ENCODE measurements around the gene OTULIN. TPM values are rescaled to one million over a fixed set of nuclear protein-coding genes. Genes with fewer than 3 reads are reported as not detected.

The OTULIN gene
- total RNA-seq (2021) (20.0 and 23.5 TPM in 2 replicates), Bru-seq, nascent RNA (percentile 77 among the genes with signal in this experiment), BruChase-seq, experiment 1, labeled RNA remaining after a 2-hour chase (percentile 85 among the genes with signal in this experiment), BruChase-seq, experiment 2, labeled RNA remaining after a 6-hour chase (percentile 75 among the genes with signal in this experiment)
- long read RNA-seq, full-length matches to known transcripts: 5 of 16 reads
- long read RNA-seq, partial matches to known transcripts: 0 of 16 reads
- long read RNA-seq, other reads (novel, unspliced or antisense): 11 of 16 reads

DNA sequence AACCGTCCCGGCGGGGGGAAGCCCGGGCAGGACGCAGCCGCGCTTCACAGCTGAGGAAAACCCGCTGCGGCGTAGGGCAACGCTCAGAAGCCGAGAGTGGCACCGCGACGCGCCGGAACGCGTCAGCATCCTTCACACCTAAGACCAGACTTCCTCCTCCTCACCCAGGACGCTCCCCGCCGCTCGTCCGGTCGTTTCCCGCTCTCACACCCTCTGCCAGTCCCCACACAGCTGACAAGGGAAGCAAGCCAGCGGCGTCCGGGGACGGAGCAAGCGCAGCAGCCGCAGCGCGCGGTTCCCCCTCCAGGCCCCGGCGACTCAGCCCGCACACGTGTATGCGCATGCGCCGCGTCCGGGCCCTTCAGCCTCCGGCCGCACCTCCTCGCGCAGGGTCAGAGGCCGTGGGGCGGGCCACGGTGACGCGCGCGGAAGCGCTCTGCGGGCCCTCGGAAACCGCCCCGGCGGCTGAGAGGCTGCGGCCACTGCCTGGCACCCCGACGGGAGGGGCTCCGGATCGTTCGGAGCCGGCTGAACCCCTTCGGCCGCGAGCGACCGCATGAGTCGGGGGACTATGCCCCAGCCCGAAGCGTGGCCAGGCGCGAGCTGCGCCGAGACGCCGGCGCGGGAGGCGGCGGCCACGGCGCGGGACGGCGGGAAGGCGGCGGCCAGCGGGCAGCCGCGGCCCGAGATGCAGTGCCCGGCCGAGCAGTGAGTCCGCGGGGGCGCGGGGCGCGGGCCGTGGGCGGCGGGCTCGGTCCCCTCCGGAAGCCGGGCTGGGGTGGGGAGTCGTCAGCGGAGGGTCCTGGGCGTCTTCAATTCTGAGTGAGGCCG is at the start of gene OTULIN:
Gene OTULIN (plus strand): TSS at position 449 of the 831 bp plus-strand sequence. CDS start 108 bp downstream, at position 557.
- Histone ChIP-seq H3K36me3 (ENCODE audit: insufficient read depth, low read length, poor library complexity, severe bottlenecking) (no peaks in the 10 kb centered on the region), H3K27ac (ENCODE audit: low read depth, low read length, poor library complexity, severe bottlenecking) (peak within 1 kb of the TSS; percentile 50), H3K27me3 (replicated peaks; ENCODE audit: insufficient read depth, low read depth, low read length, poor library complexity) (no peaks in the 10 kb centered on the region), H3K9me3 (ENCODE audit: low read depth, low read length, poor library complexity, severe bottlenecking) (no peaks in the 10 kb centered on the region), H3K4me3 (ENCODE audit: low read depth, low read length, poor library complexity, severe bottlenecking) (peak within 1 kb of the TSS; percentile 90), H3K4me1 (ENCODE audit: insufficient read depth, low read length, poor library complexity, severe bottlenecking) (peaks cover 21% of the 10 kb centered on the region)
- peak; percentile 85 for DNase-seq (ENCODE audit: low spot score)
- POLR2A ChIA-PET (ENCODE audit: low non-redundant PET): no interaction called here
- CTCF ChIA-PET: no interaction called here
- no peak for TF ChIP-seq EZH2 (IDR thresholded peaks at IDR 0.05; ENCODE audit: borderline replicate concordance, low read depth, low read length, poor library complexity, severe bottlenecking)
- TF ChIP-seq, protein P1, sequence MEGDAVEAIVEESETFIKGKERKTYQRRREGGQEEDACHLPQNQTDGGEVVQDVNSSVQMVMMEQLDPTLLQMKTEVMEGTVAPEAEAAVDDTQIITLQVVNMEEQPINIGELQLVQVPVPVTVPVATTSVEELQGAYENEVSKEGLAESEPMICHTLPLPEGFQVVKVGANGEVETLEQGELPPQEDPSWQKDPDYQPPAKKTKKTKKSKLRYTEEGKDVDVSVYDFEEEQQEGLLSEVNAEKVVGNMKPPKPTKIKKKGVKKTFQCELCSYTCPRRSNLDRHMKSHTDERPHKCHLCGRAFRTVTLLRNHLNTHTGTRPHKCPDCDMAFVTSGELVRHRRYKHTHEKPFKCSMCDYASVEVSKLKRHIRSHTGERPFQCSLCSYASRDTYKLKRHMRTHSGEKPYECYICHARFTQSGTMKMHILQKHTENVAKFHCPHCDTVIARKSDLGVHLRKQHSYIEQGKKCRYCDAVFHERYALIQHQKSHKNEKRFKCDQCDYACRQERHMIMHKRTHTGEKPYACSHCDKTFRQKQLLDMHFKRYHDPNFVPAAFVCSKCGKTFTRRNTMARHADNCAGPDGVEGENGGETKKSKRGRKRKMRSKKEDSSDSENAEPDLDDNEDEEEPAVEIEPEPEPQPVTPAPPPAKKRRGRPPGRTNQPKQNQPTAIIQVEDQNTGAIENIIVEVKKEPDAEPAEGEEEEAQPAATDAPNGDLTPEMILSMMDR (conservative IDR thresholded peaks at IDR 0.05; ENCODE audit: low read depth, low read length): no peak
- no TSS peak for BruUV-seq (replicated peaks)
- intact Hi-C loops (cut with micrococcal nuclease; ENCODE audit: unreplicated experiment): no loop called here

DNA sequence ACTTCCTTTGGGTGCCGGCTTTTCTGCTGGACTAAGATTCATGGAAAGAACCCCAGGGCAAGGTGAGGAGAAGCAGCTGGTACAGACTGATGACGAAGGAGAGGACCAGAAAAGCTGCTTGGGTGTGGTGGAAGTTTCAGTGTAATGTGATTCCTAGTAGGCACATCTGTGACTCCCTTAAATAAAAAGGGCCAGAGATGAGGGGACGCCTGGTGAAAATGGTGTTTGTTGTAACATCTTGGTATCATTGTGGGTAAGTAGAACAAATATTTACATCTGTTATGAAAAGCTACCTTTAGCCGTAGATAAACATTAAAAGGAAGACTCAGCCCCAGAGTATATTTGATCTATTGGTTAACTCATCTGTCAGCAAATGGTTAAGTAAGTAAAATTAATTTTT is 49.2 kb upstream of the OTULIN start:
- ChIA-PET CTCF (no interaction called here), POLR2A (ENCODE audit: low non-redundant PET) (no interaction called here)
- Histone ChIP-seq H3K27ac (ENCODE audit: low read depth, low read length, poor library complexity, severe bottlenecking) (no peak overlapping the region), H3K27me3 (replicated peaks; ENCODE audit: insufficient read depth, low read depth, low read length, poor library complexity) (peaks cover 30% of the 10 kb centered on the region), H3K9me3 (ENCODE audit: low read depth, low read length, poor library complexity, severe bottlenecking) (no peaks in the 10 kb centered on the region), H3K4me1 (ENCODE audit: insufficient read depth, low read length, poor library complexity, severe bottlenecking) (no peaks in the 10 kb centered on the region), H3K4me3 (ENCODE audit: low read depth, low read length, poor library complexity, severe bottlenecking) (no peak overlapping the region), H3K36me3 (ENCODE audit: insufficient read depth, low read length, poor library complexity, severe bottlenecking) (no peaks in the 10 kb centered on the region)
- intact Hi-C loops (cut with micrococcal nuclease; ENCODE audit: unreplicated experiment): no loop called here
- no peak for DNase-seq (ENCODE audit: low spot score)
- no TSS peak for BruUV-seq (replicated peaks)
- TF ChIP-seq, protein P1 (conservative IDR thresholded peaks at IDR 0.05; ENCODE audit: low read depth, low read length): no peak
- no peak for TF ChIP-seq EZH2 (IDR thresholded peaks at IDR 0.05; ENCODE audit: borderline replicate concordance, low read depth, low read length, poor library complexity, severe bottlenecking)

- H3K27me3 ChIP-seq (replicated peaks; ENCODE audit: insufficient read depth, low read depth, low read length, poor library complexity): peaks cover 42% of the 10 kb centered on the region
- intact Hi-C loops (cut with micrococcal nuclease; ENCODE audit: unreplicated experiment): no loop called here
- ChIA-PET POLR2A (ENCODE audit: low non-redundant PET) (no interaction called here), CTCF (no interaction called here)
- no peak for TF ChIP-seq EZH2 (IDR thresholded peaks at IDR 0.05; ENCODE audit: borderline replicate concordance, low read depth, low read length, poor library complexity, severe bottlenecking)
- TF ChIP-seq, protein P1 (conservative IDR thresholded peaks at IDR 0.05; ENCODE audit: low read depth, low read length): no peak
- no TSS peak for BruUV-seq (replicated peaks)
- no peak overlapping the region for H3K27ac ChIP-seq (ENCODE audit: low read depth, low read length, poor library complexity, severe bottlenecking)
- H3K9me3 ChIP-seq (ENCODE audit: low read depth, low read length, poor library complexity, severe bottlenecking): no peaks in the 10 kb centered on the region
- H3K4me1 ChIP-seq (ENCODE audit: insufficient read depth, low read length, poor library complexity, severe bottlenecking): no peaks in the 10 kb centered on the region
- no peak for DNase-seq (ENCODE audit: low spot score)
- H3K36me3 ChIP-seq (ENCODE audit: insufficient read depth, low read length, poor library complexity, severe bottlenecking): no peaks in the 10 kb centered on the region
- no peak overlapping the region for H3K4me3 ChIP-seq (ENCODE audit: low read depth, low read length, poor library complexity, severe bottlenecking)
These were observed 47.1 kb upstream of the OTULIN start for GRCh38 chr5:14617441-14617840.

All from A673 (cell line).